Hippocampal formation (tissue), 2 donors: ENCODE results near the gene WDR27.
"Not testable (repeated sequence)": the region's sequence is repeated elsewhere in the genome, so short reads cannot be mapped to it uniquely, and the experiment has no call there.

Experiments
- DNase-seq, 2 donors: peaks; one replicate each; lab custom pipeline; 2025; lab: John Stamatoyannopoulos, UW

Gene WDR27

GRCh38 chr6:169441292-169441691, 260.5 kb downstream of the WDR27 start:
- DNase-seq: no peak

- no peak for DNase-seq
These were observed 262.1 kb downstream of the WDR27 start for GRCh38 chr6:169439710-169440109.

- not testable (repeated sequence) for DNase-seq
These were observed 267.3 kb downstream of the WDR27 start for GRCh38 chr6:169434554-169434953.

GRCh38 chr6:169429001-169429400, 272.8 kb downstream of the WDR27 start:
- no peak for DNase-seq

GRCh38 chr6:169428532-169428931, 273.3 kb downstream of the WDR27 start:
- no peak for DNase-seq

- no peak for DNase-seq
These were observed 274.0 kb downstream of the WDR27 start for GRCh38 chr6:169427856-169428255.

- no peak for DNase-seq
These were observed 275.2 kb downstream of the WDR27 start for GRCh38 chr6:169426611-169427010.

- no peak for DNase-seq
These were observed 276.0 kb downstream of the WDR27 start for GRCh38 chr6:169425628-169426370.

- no peak for DNase-seq
These were observed 277.0 kb downstream of the WDR27 start for GRCh38 chr6:169424821-169425240.

GRCh38 chr6:169424149-169424804, 277.6 kb downstream of the WDR27 start:
- DNase-seq: no peak

- DNase-seq: no peak
These were observed 280.1 kb downstream of the WDR27 start for GRCh38 chr6:169421586-169422264.

- no peak for DNase-seq
These were observed 280.8 kb downstream of the WDR27 start for GRCh38 chr6:169420912-169421543.

GRCh38 chr6:169417101-169417500, 284.7 kb downstream of the WDR27 start:
- DNase-seq: no peak

- no peak for DNase-seq
These were observed 285.6 kb downstream of the WDR27 start for GRCh38 chr6:169416249-169416648.

GRCh38 chr6:169415179-169415578, 286.6 kb downstream of the WDR27 start:
- no peak for DNase-seq

- no peak for DNase-seq
These were observed 290.1 kb downstream of the WDR27 start for GRCh38 chr6:169411722-169412121.

GRCh38 chr6:169411296-169411695, 290.5 kb downstream of the WDR27 start:
- DNase-seq: no peak

- DNase-seq: no peak
These were observed 292.0 kb downstream of the WDR27 start for GRCh38 chr6:169409742-169410312.

GRCh38 chr6:169407325-169407724, 294.5 kb downstream of the WDR27 start:
- no peak for DNase-seq
